Measurements from ENCODE around the gene TRIM40. TPM values are rescaled to one million over a fixed set of nuclear protein-coding genes. Genes with fewer than 3 reads are reported as not detected.

TRIM40 gene
- total and polyA plus RNA-seq, 5 experiments from 2014 or later, result not detected

GRCh38 chr6:30101444-30102413 is 34.2 kb upstream of the TRIM40 start:
- H3K4me1 Mint-ChIP-seq, result peaks cover 31 to 58% (median 51%) of the 10 kb centered on the region in 4 donors
- no peaks in the 10 kb centered on the region for H3K9me3 Mint-ChIP-seq
- ATAC-seq, result peak in 1 of 2 donors; percentile 50
- peak overlapping the region in 9 of 10 donors; percentile 12 to 91 (median 67) for H3K27ac Mint-ChIP-seq
- POLR2A ChIA-PET, result interaction anchor here (1.0 to 3.6 kb wide), 4 partner anchors 8 to 40 kb away, joined by 3 to 18 read pairs (median 10); partner anchors contain the start of genes POLR1H and PPP1R11
- peak in 9 of 10 donors; percentile 18 to 75 (median 46) for DNase-seq
- H3K36me3 Mint-ChIP-seq, result no peaks in the 10 kb centered on the region
- H3K27me3 Mint-ChIP-seq, result peaks cover 17 to 55% (median 46%) of the 10 kb centered on the region in 5 donors
- H3K4me3 Mint-ChIP-seq, result peak overlapping the region; percentile 79 to 94 (median 88)

GRCh38 chr6:30102414-30102969 is 33.4 kb upstream of the TRIM40 start:
- peak in 1 of 10 donors; percentile 6 for DNase-seq
- peak overlapping the region; percentile 81 to 94 (median 90) for H3K4me3 Mint-ChIP-seq
- H3K27ac Mint-ChIP-seq, result peak overlapping the region in 9 of 10 donors; percentile 29 to 91 (median 81)
- ATAC-seq, result peak; percentile 32 to 44
- peaks cover 27 to 51% (median 48%) of the 10 kb centered on the region in 4 donors for H3K4me1 Mint-ChIP-seq
- POLR2A ChIA-PET, result interaction anchor here (1.0 to 3.6 kb wide), 5 partner anchors 9 to 42 kb away, joined by 3 to 18 read pairs (median 7); partner anchors contain the start of genes POLR1H, PPP1R11 and TRIM40
- H3K9me3 Mint-ChIP-seq, result no peaks in the 10 kb centered on the region
- H3K36me3 Mint-ChIP-seq, result no peaks in the 10 kb centered on the region
- peaks cover 18 to 57% (median 42%) of the 10 kb centered on the region in 5 donors for H3K27me3 Mint-ChIP-seq

- peaks cover 20 to 59% (median 43%) of the 10 kb centered on the region in 5 donors for H3K27me3 Mint-ChIP-seq
- peak overlapping the region; percentile 81 to 94 (median 90) for H3K4me3 Mint-ChIP-seq
- no peaks in the 10 kb centered on the region for H3K9me3 Mint-ChIP-seq
- no peaks in the 10 kb centered on the region for H3K36me3 Mint-ChIP-seq
- POLR2A ChIA-PET, result interaction anchor here (0.7 to 3.6 kb wide), 5 partner anchors 27 to 52 kb away, joined by 3 to 18 read pairs (median 7); partner anchors contain the start of genes POLR1H, PPP1R11 and TRIM40
- H3K4me1 Mint-ChIP-seq, result peaks cover 23 to 44% (median 41%) of the 10 kb centered on the region in 4 donors
- ATAC-seq, result peak; percentile 82 to 87
- H3K27ac Mint-ChIP-seq, result peak overlapping the region; percentile 29 to 91 (median 78)
- peak; percentile 60 to 89 (median 81) for DNase-seq
Measured at GRCh38 chr6:30102970-30103871, 32.7 kb upstream of the TRIM40 start.

GRCh38 chr6:30103872-30104179 is 32.1 kb upstream of the TRIM40 start:
- DNase-seq (no peak), ATAC-seq (no peak)
- H3K27ac Mint-ChIP-seq, result peak overlapping the region in 3 of 10 donors; percentile 29 to 91 (median 88)
- peaks cover 25 to 57% (median 41%) of the 10 kb centered on the region in 5 donors for H3K27me3 Mint-ChIP-seq
- no peaks in the 10 kb centered on the region for H3K36me3 Mint-ChIP-seq
- peaks cover 19 to 38% (median 37%) of the 10 kb centered on the region in 4 donors for H3K4me1 Mint-ChIP-seq
- no peaks in the 10 kb centered on the region for H3K9me3 Mint-ChIP-seq
- H3K4me3 Mint-ChIP-seq, result peak overlapping the region; percentile 81 to 94 (median 90)
- POLR2A ChIA-PET, result interaction anchor here (0.7 to 3.6 kb wide), 5 partner anchors 27 to 51 kb away, joined by 3 to 18 read pairs (median 7); partner anchors contain the start of genes POLR1H, PPP1R11 and TRIM40

GRCh38 chr6:30104661-30105060 is 31.3 kb upstream of the TRIM40 start:
- H3K27me3 Mint-ChIP-seq, result peaks cover 20 to 54% (median 37%) of the 10 kb centered on the region in 5 donors
- H3K9me3 Mint-ChIP-seq, result no peaks in the 10 kb centered on the region
- DNase-seq (no peak), ATAC-seq (no peak)
- H3K4me3 Mint-ChIP-seq, result no peak overlapping the region
- no peak overlapping the region for H3K27ac Mint-ChIP-seq
- H3K4me1 Mint-ChIP-seq, result peaks cover 19 to 38% (median 36%) of the 10 kb centered on the region in 4 donors
- H3K36me3 Mint-ChIP-seq, result no peaks in the 10 kb centered on the region
- POLR2A ChIA-PET, result no interaction called here

GRCh38 chr6:30111266-30111856 is 24.6 kb upstream of the TRIM40 start:
- ATAC-seq, result no peak
- Mint-ChIP-seq H3K4me3 (no peak overlapping the region), H3K36me3 (no peaks in the 10 kb centered on the region), H3K9me3 (no peaks in the 10 kb centered on the region), H3K27ac (no peak overlapping the region), H3K4me1 (peaks cover 0 to 2% (median 0%) of the 10 kb centered on the region in 4 donors), H3K27me3 (peaks cover 27 to 76% (median 58%) of the 10 kb centered on the region in 5 donors)
- POLR2A ChIA-PET, result no interaction called here
- no peak for DNase-seq

GRCh38 chr6:30112402-30112994 is 23.4 kb upstream of the TRIM40 start:
- peaks cover 28 to 75% (median 53%) of the 10 kb centered on the region in 5 donors for H3K27me3 Mint-ChIP-seq
- H3K9me3 Mint-ChIP-seq, result no peaks in the 10 kb centered on the region
- no peak overlapping the region for H3K4me3 Mint-ChIP-seq
- no peak for ATAC-seq
- no peaks in the 10 kb centered on the region for H3K36me3 Mint-ChIP-seq
- peaks cover 0 to 2% (median 0%) of the 10 kb centered on the region in 4 donors for H3K4me1 Mint-ChIP-seq
- DNase-seq, result no peak
- POLR2A ChIA-PET, result no interaction called here
- peak overlapping the region in 1 of 10 donors; percentile 57 for H3K27ac Mint-ChIP-seq

DNA sequence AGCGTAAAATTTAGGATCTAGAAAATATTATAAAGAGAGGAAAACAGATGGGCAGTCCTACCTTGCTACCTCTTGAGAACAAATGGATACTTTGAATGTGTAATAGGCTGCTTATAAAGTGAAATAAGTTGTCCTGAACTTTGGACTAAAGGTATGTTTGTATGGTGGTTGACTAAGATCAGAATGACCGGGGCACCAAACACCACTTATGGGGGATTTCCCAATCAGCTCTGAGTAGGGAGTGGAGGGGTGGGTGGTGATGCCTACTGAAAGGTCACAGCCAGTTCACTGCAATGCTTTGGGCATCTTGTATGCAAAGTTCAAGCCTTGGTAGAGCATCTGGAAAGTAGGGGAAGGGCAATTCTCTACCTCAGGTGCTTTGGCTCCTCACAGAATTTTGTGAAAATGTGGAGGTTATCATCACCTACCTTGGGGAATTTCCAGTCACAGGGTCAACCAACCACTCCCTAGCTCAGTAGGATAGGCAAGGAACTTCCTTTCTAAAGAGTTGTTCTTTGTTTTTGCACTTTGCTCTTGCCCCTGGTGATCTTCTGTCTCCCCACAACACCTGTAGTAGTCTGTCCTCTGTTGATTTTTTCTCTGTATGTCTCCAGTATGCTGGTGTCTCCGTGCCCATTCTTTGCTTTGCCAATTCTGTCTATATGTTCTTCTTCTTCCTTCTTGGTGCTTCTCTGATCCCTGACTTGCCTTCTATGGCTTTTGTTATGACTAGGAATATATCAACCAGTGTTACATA is 22.8 kb upstream of the TRIM40 start, which contains the start of gene TRIM31:
Gene TRIM31 (minus strand): TSS at position 88 of the 757 bp plus-strand sequence. CDS start 285 bp downstream, outside the sequence.
- H3K4me3 Mint-ChIP-seq, result no peak within 1 kb of the TSS
- ATAC-seq, result no peak
- DNase-seq, result no peak
- H3K27me3 Mint-ChIP-seq, result peaks cover 27 to 75% (median 49%) of the 10 kb centered on the region in 5 donors
- H3K9me3 Mint-ChIP-seq, result no peaks in the 10 kb centered on the region
- H3K27ac Mint-ChIP-seq, result peak within 1 kb of the TSS in 1 of 10 donors; percentile 57
- peaks cover 0 to 2% (median 0%) of the 10 kb centered on the region in 4 donors for H3K4me1 Mint-ChIP-seq
- POLR2A ChIA-PET, result no interaction called here
- no peaks in the 10 kb centered on the region for H3K36me3 Mint-ChIP-seq

- H3K4me1 Mint-ChIP-seq, result peaks cover 0 to 2% (median 0%) of the 10 kb centered on the region in 4 donors
- H3K9me3 Mint-ChIP-seq, result no peaks in the 10 kb centered on the region
- H3K27ac Mint-ChIP-seq, result no peak overlapping the region
- H3K36me3 Mint-ChIP-seq, result no peaks in the 10 kb centered on the region
- ATAC-seq (no peak), DNase-seq (no peak)
- POLR2A ChIA-PET, result no interaction called here
- H3K4me3 Mint-ChIP-seq, result no peak overlapping the region
- H3K27me3 Mint-ChIP-seq, result peaks cover 22 to 70% (median 43%) of the 10 kb centered on the region in 5 donors
Measured at GRCh38 chr6:30113841-30114240, 22.1 kb upstream of the TRIM40 start.

GRCh38 chr6:30116724-30117123 is 19.2 kb upstream of the TRIM40 start:
- Mint-ChIP-seq H3K27me3 (peaks cover 19 to 72% (median 31%) of the 10 kb centered on the region in 5 donors), H3K4me1 (peaks cover 0 to 2% (median 0%) of the 10 kb centered on the region in 4 donors), H3K27ac (no peak overlapping the region), H3K9me3 (no peaks in the 10 kb centered on the region), H3K36me3 (no peaks in the 10 kb centered on the region), H3K4me3 (no peak overlapping the region)
- POLR2A ChIA-PET, result interaction anchor here (0.6 kb wide), 1 partner anchor 82 kb away, joined by 3 read pairs; no protein-coding TSS in a partner anchor
- DNase-seq, result no peak
- ATAC-seq, result no peak
